Activated T-cell treated with anti-CD3 and anti-CD28 coated beads for 4 hours (primary cell): ENCODE data around the gene PLA2G4F.

ENCODE experiments used
- DNase-seq: peaks from one replicate; pipeline ENCODE4 v3.0.0-alpha.2; 2020

PLA2G4F gene

GRCh38 chr15:42156243-42156922 is at the start of gene PLA2G4F:
Gene PLA2G4F, minus strand, starts transcription at chr15:42156636. Its CDS starts 87 bp downstream, at chr15:42156549.
- DNase-seq, result no peak

- DNase-seq, result no peak
Measured at GRCh38 chr15:42203891-42204290, 47.5 kb upstream of the PLA2G4F start.

- no peak for DNase-seq
Measured at GRCh38 chr15:42202653-42203052, 46.2 kb upstream of the PLA2G4F start.

GRCh38 chr15:42201801-42202200 is 45.4 kb upstream of the PLA2G4F start:
- no peak for DNase-seq

GRCh38 chr15:42199126-42199525 is 42.7 kb upstream of the PLA2G4F start:
- DNase-seq, result no peak

GRCh38 chr15:42198516-42198915 is 42.1 kb upstream of the PLA2G4F start:
- no peak for DNase-seq

GRCh38 chr15:42194513-42194912 is 38.1 kb upstream of the PLA2G4F start:
- no peak for DNase-seq

GRCh38 chr15:42193383-42193782 is 36.9 kb upstream of the PLA2G4F start:
- DNase-seq, result no peak

- no peak for DNase-seq
Measured at GRCh38 chr15:42191610-42192346, 35.3 kb upstream of the PLA2G4F start.

- no peak for DNase-seq
Measured at GRCh38 chr15:42190370-42190769, 33.9 kb upstream of the PLA2G4F start.

- no peak for DNase-seq
Measured at GRCh38 chr15:42185801-42186200, 29.4 kb upstream of the PLA2G4F start.

GRCh38 chr15:42184736-42185135 is 28.3 kb upstream of the PLA2G4F start:
- DNase-seq, result no peak

GRCh38 chr15:42184296-42184695 is 27.9 kb upstream of the PLA2G4F start:
- no peak for DNase-seq

GRCh38 chr15:42182961-42183360 is 26.5 kb upstream of the PLA2G4F start:
- DNase-seq, result no peak

- DNase-seq, result no peak
Measured at GRCh38 chr15:42182328-42182886, 26.0 kb upstream of the PLA2G4F start.

GRCh38 chr15:42178056-42178455 is 21.6 kb upstream of the PLA2G4F start:
- no peak for DNase-seq

GRCh38 chr15:42175671-42176070 is 19.2 kb upstream of the PLA2G4F start:
- DNase-seq, result no peak

GRCh38 chr15:42172475-42172874 is 16.0 kb upstream of the PLA2G4F start:
- DNase-seq, result no peak

- DNase-seq, result no peak
Measured at GRCh38 chr15:42171795-42172194, 15.4 kb upstream of the PLA2G4F start.

- no peak for DNase-seq
Measured at GRCh38 chr15:42171122-42171521, 14.7 kb upstream of the PLA2G4F start.

- no peak for DNase-seq
Measured at GRCh38 chr15:42166225-42166940, 9.9 kb upstream of the PLA2G4F start.

GRCh38 chr15:42165106-42165505 is 8.7 kb upstream of the PLA2G4F start:
- no peak for DNase-seq

GRCh38 chr15:42163947-42164550 is 7.6 kb upstream of the PLA2G4F start:
- no peak for DNase-seq
